H1 (cell line): ENCODE data around the gene PSIP1. TPM values are rescaled to one million over a fixed set of nuclear protein-coding genes. Genes with fewer than 3 reads are reported as not detected.

Experiments used
- BACH1 ChIP-seq: IDR thresholded peaks from 2 replicates; pipeline ENCODE4 v1.6.1; 2012; ENCODE audit warnings: low read length, improper control_type of control experiment
- CHD1 ChIP-seq: IDR thresholded peaks from 2 replicates; pipeline ENCODE4 v1.6.1; 2012; ENCODE audit warnings: low read depth, low read length, improper control_type of control experiment
- KDM4A ChIP-seq: IDR thresholded peaks from one replicate; pipeline ENCODE4 v1.7.1; 2012; ENCODE audit warnings: low read depth, mild to moderate bottlenecking, moderate library complexity, low read length, inconsistent platforms; ENCODE audit not compliant: severe bottlenecking
- polyA plus RNA-seq, 7 experiments: library from polyadenylated mRNA; depleted of rRNA in 3 of 7; stranded (reverse) in 5 of 7; unstranded in 2 of 7; fragments of >200 nt in 5 of 7; fragments of 200-250 nt in 2 of 7; gene quantifications; 1 replicate in 5 of 7; 2 replicates in 1 of 7; 4 replicates in 1 of 7; pipeline versions ENCODE4 v1.2.1 to v1.2.3, GENCODE V29; 2011 to 2013; ENCODE audit warnings: missing spikeins in 2 of 7, mixed read lengths in 2 of 7
- total RNA-seq: library from RNA; stranded (reverse); fragmentation: NEBNext Ultra II Directional; extraction: Animal tissue kit (Norgen Biotek cat#: 25700); gene quantifications from 2 replicates; pipeline ENCODE4 v1.2.1, GENCODE V29; 2021
- TF ChIP-seq, protein P1 (sequence below): fragments of 300-600 bp; sonication (generic); IDR thresholded peaks from 2 replicates; pipeline ENCODE4 v1.7.1; 2012; ENCODE audit warnings: low read length, moderate library complexity, mild to moderate bottlenecking, inconsistent platforms; ENCODE audit not compliant: insufficient replicate concordance

Gene PSIP1
- total and polyA plus RNA-seq, 2 of the 8 experiments (the other 6 are each of a cell fraction or from before 2014, with no cell fraction given) = 63.3 to 387 TPM

DNA sequence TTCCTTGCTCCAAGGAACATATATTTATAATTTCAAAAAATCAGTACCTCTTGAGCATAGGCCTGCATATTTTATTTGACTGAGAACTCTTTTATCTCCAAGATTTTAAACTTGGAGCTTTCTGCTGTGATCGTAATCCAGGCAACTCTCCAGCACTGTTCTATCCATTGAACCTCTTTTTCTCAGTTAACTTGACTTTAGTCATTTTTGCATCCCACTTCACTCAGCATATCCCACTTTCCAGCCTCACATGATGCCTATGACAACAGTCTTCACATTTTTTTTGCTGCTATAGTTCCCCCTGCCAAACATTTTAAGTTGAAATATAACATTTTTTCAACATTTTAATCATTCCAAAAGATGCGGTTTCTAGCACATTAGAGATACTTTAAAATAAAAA, 9.1 kb upstream of the PSIP1 start (continued):
- TF ChIP-seq, protein P1, sequence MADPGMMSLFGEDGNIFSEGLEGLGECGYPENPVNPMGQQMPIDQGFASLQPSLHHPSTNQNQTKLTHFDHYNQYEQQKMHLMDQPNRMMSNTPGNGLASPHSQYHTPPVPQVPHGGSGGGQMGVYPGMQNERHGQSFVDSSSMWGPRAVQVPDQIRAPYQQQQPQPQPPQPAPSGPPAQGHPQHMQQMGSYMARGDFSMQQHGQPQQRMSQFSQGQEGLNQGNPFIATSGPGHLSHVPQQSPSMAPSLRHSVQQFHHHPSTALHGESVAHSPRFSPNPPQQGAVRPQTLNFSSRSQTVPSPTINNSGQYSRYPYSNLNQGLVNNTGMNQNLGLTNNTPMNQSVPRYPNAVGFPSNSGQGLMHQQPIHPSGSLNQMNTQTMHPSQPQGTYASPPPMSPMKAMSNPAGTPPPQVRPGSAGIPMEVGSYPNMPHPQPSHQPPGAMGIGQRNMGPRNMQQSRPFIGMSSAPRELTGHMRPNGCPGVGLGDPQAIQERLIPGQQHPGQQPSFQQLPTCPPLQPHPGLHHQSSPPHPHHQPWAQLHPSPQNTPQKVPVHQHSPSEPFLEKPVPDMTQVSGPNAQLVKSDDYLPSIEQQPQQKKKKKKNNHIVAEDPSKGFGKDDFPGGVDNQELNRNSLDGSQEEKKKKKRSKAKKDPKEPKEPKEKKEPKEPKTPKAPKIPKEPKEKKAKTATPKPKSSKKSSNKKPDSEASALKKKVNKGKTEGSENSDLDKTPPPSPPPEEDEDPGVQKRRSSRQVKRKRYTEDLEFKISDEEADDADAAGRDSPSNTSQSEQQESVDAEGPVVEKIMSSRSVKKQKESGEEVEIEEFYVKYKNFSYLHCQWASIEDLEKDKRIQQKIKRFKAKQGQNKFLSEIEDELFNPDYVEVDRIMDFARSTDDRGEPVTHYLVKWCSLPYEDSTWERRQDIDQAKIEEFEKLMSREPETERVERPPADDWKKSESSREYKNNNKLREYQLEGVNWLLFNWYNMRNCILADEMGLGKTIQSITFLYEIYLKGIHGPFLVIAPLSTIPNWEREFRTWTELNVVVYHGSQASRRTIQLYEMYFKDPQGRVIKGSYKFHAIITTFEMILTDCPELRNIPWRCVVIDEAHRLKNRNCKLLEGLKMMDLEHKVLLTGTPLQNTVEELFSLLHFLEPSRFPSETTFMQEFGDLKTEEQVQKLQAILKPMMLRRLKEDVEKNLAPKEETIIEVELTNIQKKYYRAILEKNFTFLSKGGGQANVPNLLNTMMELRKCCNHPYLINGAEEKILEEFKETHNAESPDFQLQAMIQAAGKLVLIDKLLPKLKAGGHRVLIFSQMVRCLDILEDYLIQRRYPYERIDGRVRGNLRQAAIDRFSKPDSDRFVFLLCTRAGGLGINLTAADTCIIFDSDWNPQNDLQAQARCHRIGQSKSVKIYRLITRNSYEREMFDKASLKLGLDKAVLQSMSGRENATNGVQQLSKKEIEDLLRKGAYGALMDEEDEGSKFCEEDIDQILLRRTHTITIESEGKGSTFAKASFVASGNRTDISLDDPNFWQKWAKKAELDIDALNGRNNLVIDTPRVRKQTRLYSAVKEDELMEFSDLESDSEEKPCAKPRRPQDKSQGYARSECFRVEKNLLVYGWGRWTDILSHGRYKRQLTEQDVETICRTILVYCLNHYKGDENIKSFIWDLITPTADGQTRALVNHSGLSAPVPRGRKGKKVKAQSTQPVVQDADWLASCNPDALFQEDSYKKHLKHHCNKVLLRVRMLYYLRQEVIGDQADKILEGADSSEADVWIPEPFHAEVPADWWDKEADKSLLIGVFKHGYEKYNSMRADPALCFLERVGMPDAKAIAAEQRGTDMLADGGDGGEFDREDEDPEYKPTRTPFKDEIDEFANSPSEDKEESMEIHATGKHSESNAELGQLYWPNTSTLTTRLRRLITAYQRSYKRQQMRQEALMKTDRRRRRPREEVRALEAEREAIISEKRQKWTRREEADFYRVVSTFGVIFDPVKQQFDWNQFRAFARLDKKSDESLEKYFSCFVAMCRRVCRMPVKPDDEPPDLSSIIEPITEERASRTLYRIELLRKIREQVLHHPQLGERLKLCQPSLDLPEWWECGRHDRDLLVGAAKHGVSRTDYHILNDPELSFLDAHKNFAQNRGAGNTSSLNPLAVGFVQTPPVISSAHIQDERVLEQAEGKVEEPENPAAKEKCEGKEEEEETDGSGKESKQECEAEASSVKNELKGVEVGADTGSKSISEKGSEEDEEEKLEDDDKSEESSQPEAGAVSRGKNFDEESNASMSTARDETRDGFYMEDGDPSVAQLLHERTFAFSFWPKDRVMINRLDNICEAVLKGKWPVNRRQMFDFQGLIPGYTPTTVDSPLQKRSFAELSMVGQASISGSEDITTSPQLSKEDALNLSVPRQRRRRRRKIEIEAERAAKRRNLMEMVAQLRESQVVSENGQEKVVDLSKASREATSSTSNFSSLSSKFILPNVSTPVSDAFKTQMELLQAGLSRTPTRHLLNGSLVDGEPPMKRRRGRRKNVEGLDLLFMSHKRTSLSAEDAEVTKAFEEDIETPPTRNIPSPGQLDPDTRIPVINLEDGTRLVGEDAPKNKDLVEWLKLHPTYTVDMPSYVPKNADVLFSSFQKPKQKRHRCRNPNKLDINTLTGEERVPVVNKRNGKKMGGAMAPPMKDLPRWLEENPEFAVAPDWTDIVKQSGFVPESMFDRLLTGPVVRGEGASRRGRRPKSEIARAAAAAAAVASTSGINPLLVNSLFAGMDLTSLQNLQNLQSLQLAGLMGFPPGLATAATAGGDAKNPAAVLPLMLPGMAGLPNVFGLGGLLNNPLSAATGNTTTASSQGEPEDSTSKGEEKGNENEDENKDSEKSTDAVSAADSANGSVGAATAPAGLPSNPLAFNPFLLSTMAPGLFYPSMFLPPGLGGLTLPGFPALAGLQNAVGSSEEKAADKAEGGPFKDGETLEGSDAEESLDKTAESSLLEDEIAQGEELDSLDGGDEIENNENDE = no peak
- TF ChIP-seq CHD1 (no peak), KDM4A (no peak), BACH1 (no peak)
